GM23338 (cell line): ENCODE data around the gene CPLX1. TPM values are rescaled to one million over a fixed set of nuclear protein-coding genes. Genes with fewer than 3 reads are reported as not detected.

ENCODE experiments used
- ATAC-seq: fragments of 200-7000 bp; cut with Tn5 transposase; 3 replicates; pipeline ENCODE4 v1.9.1; 2020
- DNase-seq: peaks from one replicate; pipeline ENCODE4 v3.0.0-alpha.2; 2015; ENCODE audit warnings: low spot score
- H2AFZ ChIP-seq: fragments of 200-600 bp; sonication (generic); 2 replicates; pipeline ENCODE4 v1.8.0; 2016; ENCODE audit warnings: antibody characterized with exemption, mild to moderate bottlenecking, moderate library complexity
- H3F3A ChIP-seq: fragments of 200-600 bp; sonication (generic); replicated peaks from 2 replicates; pipeline ENCODE4 v1.8.0; 2017; ENCODE audit warnings: antibody characterized with exemption, mixed run types, low read depth
- H3K27ac ChIP-seq: fragments of 200-600 bp; sonication (generic); 2 replicates; pipeline ENCODE4 v1.6.1; 2016; ENCODE audit warnings: low read depth
- H3K27me3 ChIP-seq: fragments of 200-600 bp; sonication (generic); 2 replicates; pipeline ENCODE4 v1.8.0; 2016; ENCODE audit warnings: mild to moderate bottlenecking, mixed run types, moderate library complexity; ENCODE audit not compliant: insufficient read depth
- H3K36me3 ChIP-seq: fragments of 200-600 bp; sonication (generic); 2 replicates; pipeline ENCODE4 v1.8.0; 2016; ENCODE audit warnings: mild to moderate bottlenecking; ENCODE audit not compliant: insufficient read depth
- H3K4me1 ChIP-seq: fragments of 200-600 bp; sonication (generic); 2 replicates; pipeline ENCODE4 v1.8.0; 2016; ENCODE audit warnings: mild to moderate bottlenecking, moderate library complexity; ENCODE audit not compliant: insufficient read depth
- H3K4me2 ChIP-seq: fragments of 200-600 bp; sonication (generic); 2 replicates; pipeline ENCODE4 v1.7.1; 2017; ENCODE audit warnings: mixed run types
- H3K4me3 ChIP-seq: fragments of 200-600 bp; sonication (generic); 2 replicates; pipeline ENCODE4 v1.6.1; 2016; ENCODE audit warnings: mixed run types
- H3K79me2 ChIP-seq: fragments of 200-600 bp; sonication (generic); replicated peaks from 2 replicates; pipeline ENCODE4 v1.8.0; 2017; ENCODE audit warnings: mild to moderate bottlenecking; ENCODE audit not compliant: insufficient read depth
- H3K9me2 ChIP-seq: fragments of 200-600 bp; sonication (generic); 2 replicates; pipeline ENCODE4 v1.8.0; 2017; ENCODE audit not compliant: insufficient read depth
- H4K20me1 ChIP-seq: fragments of 200-600 bp; sonication (generic); replicated peaks from 2 replicates; pipeline ENCODE4 v1.8.0; 2017; ENCODE audit warnings: mild to moderate bottlenecking; ENCODE audit not compliant: insufficient read depth
- H3K27ac Mint-ChIP-seq: 2 replicates; pipeline ENCODE4 v1.8.0; 2020; ENCODE audit warnings: inconsistent platforms, mild to moderate bottlenecking, moderate library complexity, mixed read lengths
- H3K27me3 Mint-ChIP-seq: 3 replicates; pipeline ENCODE4 v1.8.0; 2022; ENCODE audit warnings: low read depth, mild to moderate bottlenecking, moderate library complexity, mixed read lengths, inconsistent platforms; ENCODE audit not compliant: insufficient read depth, poor library complexity
- H3K36me3 Mint-ChIP-seq: 3 replicates; pipeline ENCODE4 v1.8.0; 2021; ENCODE audit warnings: low read depth, mild to moderate bottlenecking, inconsistent platforms, moderate library complexity, mixed read lengths
- H3K4me1 Mint-ChIP-seq: 3 replicates; pipeline ENCODE4 v1.8.0; 2020; ENCODE audit warnings: mild to moderate bottlenecking, inconsistent platforms, mixed read lengths
- H3K4me3 Mint-ChIP-seq: 3 replicates; pipeline ENCODE4 v1.8.0; 2021; ENCODE audit warnings: moderate library complexity, mild to moderate bottlenecking, inconsistent platforms, mixed read lengths
- H3K9me3 Mint-ChIP-seq: 3 replicates; pipeline ENCODE4 v1.8.0; 2020; ENCODE audit warnings: moderate library complexity, mild to moderate bottlenecking, inconsistent platforms, mixed read lengths
- REST ChIP-seq: IDR thresholded peaks from one replicate; pipeline ENCODE4 v1.6.1; 2018; ENCODE audit warnings: antibody characterized with exemption; ENCODE audit not compliant: unreplicated experiment
- ZNF114 ChIP-seq: fragments of 250-450 bp; sonication (Bioruptor Pico); IDR thresholded peaks from 2 replicates; pipeline ENCODE4 v1.5.0; 2020; ENCODE audit warnings: mild to moderate bottlenecking, moderate library complexity
- ZNF331 ChIP-seq: fragments of 250-450 bp; sonication (Bioruptor Pico); IDR thresholded peaks from 2 replicates; pipeline ENCODE4 v1.5.0; 2020; ENCODE audit warnings: low read depth, mild to moderate bottlenecking, moderate library complexity
- ZNF462 ChIP-seq: fragments of 250-450 bp; sonication (Bioruptor Pico); IDR thresholded peaks from 2 replicates; pipeline ENCODE4 v1.5.0; 2020; ENCODE audit warnings: mild to moderate bottlenecking, moderate library complexity
- polyA plus RNA-seq: library from polyadenylated mRNA; unstranded; fragments of >200 nt; fragmentation: Nextera tagmentation; extraction: Ambion mirVana; gene quantifications from 2 replicates; pipeline ENCODE4 v1.2.1, GENCODE V29; 2016
- total RNA-seq: library from RNA; depleted of rRNA; stranded (reverse); fragments of >200 nt; shearing (Covaris generic); gene quantifications from 2 replicates; pipeline ENCODE4 v1.2.3, GENCODE V29; 2014

The CPLX1 gene
- total and polyA plus RNA-seq, 2 experiments from 2014 or later = 0.86 to 0.97 TPM

GRCh38 chr4:832108-832507 lies 6.2 kb upstream of the CPLX1 start:
- Histone ChIP-seq H3K79me2 (no peaks in the 10 kb centered on the region), H3K27me3 (peaks cover 17% of the 10 kb centered on the region)

More at GRCh38 chr4:832108-832507, 6.2 kb upstream of the CPLX1 start:
- no peaks in the 10 kb centered on the region; the same call in 2 of the 3 replicates for H3K36me3 Mint-ChIP-seq
- no peaks in the 10 kb centered on the region; the same call in 2 of the 3 replicates for H3K9me3 Mint-ChIP-seq
- no peaks in the 10 kb centered on the region for H3K9me2 ChIP-seq
- no peaks in the 10 kb centered on the region for H3K4me1 ChIP-seq
- no peak for DNase-seq
- no peak overlapping the region for H2AFZ ChIP-seq
- no peak overlapping the region for H3K4me3 Mint-ChIP-seq
- H3K27ac ChIP-seq = no peak overlapping the region
- peaks cover 28% of the 10 kb centered on the region for H3K27me3 Mint-ChIP-seq
- H4K20me1 ChIP-seq = no peaks in the 10 kb centered on the region
- H3F3A ChIP-seq = no peaks in the 10 kb centered on the region
- peaks cover 3% of the 10 kb centered on the region; the same call in 1 of the 3 replicates for H3K4me1 Mint-ChIP-seq
- no peak overlapping the region for H3K4me3 ChIP-seq
- ATAC-seq = no peak
- H3K27ac Mint-ChIP-seq = no peak overlapping the region
- H3K36me3 ChIP-seq = no peaks in the 10 kb centered on the region
- no peak overlapping the region for H3K4me2 ChIP-seq
- TF ChIP-seq REST = no peak
- no peak for TF ChIP-seq ZNF462 (CRISPR knock-in tag)
- no peak for TF ChIP-seq ZNF331 (CRISPR knock-in tag)
- TF ChIP-seq ZNF114 (CRISPR knock-in tag) = no peak
